Effector memory CD4-positive, alpha-beta T cell (primary cell): Measurements from ENCODE around the gene WIPI1.

Source experiments
- DNase-seq, 3 donors: peaks; one replicate each; pipeline ENCODE4 v3.0.0-alpha.2; 2020
- H3K27ac ChIP-seq: 2 replicates; pipeline ENCODE4 v1.7.0; 2013; ENCODE audit warnings: mild to moderate bottlenecking, low read length, moderate library complexity; ENCODE audit not compliant: insufficient read depth, poor library complexity, severe bottlenecking
- H3K27me3 ChIP-seq: replicated peaks from 2 replicates; pipeline ENCODE4 v1.7.0; 2013; ENCODE audit warnings: mild to moderate bottlenecking, low read length; ENCODE audit not compliant: insufficient read depth, control insufficient read depth, poor library complexity, severe bottlenecking
- H3K36me3 ChIP-seq: 2 replicates; pipeline ENCODE4 v1.7.0; 2013; ENCODE audit warnings: mild to moderate bottlenecking, low read length, moderate library complexity; ENCODE audit not compliant: control insufficient read depth, insufficient read depth
- H3K4me1 ChIP-seq: 2 replicates; pipeline ENCODE4 v1.7.0; 2013; ENCODE audit warnings: low read length, mild to moderate bottlenecking; ENCODE audit not compliant: control insufficient read depth, insufficient read depth, poor library complexity, severe bottlenecking
- H3K4me3 ChIP-seq: 2 replicates; pipeline ENCODE4 v1.7.0; 2013; ENCODE audit warnings: low read length, low read depth, mild to moderate bottlenecking; ENCODE audit not compliant: insufficient read depth, poor library complexity, severe bottlenecking
- H3K9me3 ChIP-seq: 2 replicates; pipeline ENCODE4 v1.7.0; 2013; ENCODE audit warnings: mild to moderate bottlenecking, low read length, moderate library complexity; ENCODE audit not compliant: control insufficient read depth

WIPI1 gene

GRCh38 chr17:68429881-68430280, 27.4 kb downstream of the WIPI1 start:
- H3K36me3 ChIP-seq: peaks cover 22% of the 10 kb centered on the region
- H3K27ac ChIP-seq: no peak overlapping the region
- peaks cover 5% of the 10 kb centered on the region for H3K4me1 ChIP-seq
- no peaks in the 10 kb centered on the region for H3K9me3 ChIP-seq
- no peak for DNase-seq
- no peak overlapping the region for H3K4me3 ChIP-seq
- no peaks in the 10 kb centered on the region for H3K27me3 ChIP-seq

GRCh38 chr17:68428498-68429172, 28.7 kb downstream of the WIPI1 start:
- DNase-seq: no peak
- Histone ChIP-seq H3K27me3 (no peaks in the 10 kb centered on the region), H3K27ac (no peak overlapping the region), H3K4me1 (peaks cover 5% of the 10 kb centered on the region), H3K36me3 (peaks cover 22% of the 10 kb centered on the region), H3K4me3 (no peak overlapping the region), H3K9me3 (no peaks in the 10 kb centered on the region)

GRCh38 chr17:68427575-68427974, 29.7 kb downstream of the WIPI1 start:
- no peak for DNase-seq
- Histone ChIP-seq H3K36me3 (peaks cover 29% of the 10 kb centered on the region), H3K9me3 (no peaks in the 10 kb centered on the region), H3K4me1 (peaks cover 5% of the 10 kb centered on the region), H3K27ac (no peak overlapping the region), H3K4me3 (no peak overlapping the region), H3K27me3 (no peaks in the 10 kb centered on the region)

- no peaks in the 10 kb centered on the region for H3K27me3 ChIP-seq
- peaks cover 34% of the 10 kb centered on the region for H3K36me3 ChIP-seq
- no peaks in the 10 kb centered on the region for H3K9me3 ChIP-seq
- H3K4me3 ChIP-seq: no peak overlapping the region
- DNase-seq: no peak
- H3K4me1 ChIP-seq: no peaks in the 10 kb centered on the region
- H3K27ac ChIP-seq: no peak overlapping the region
These were observed 31.3 kb downstream of the WIPI1 start for GRCh38 chr17:68425979-68426378.

- Histone ChIP-seq H3K36me3 (peaks cover 36% of the 10 kb centered on the region), H3K27me3 (no peaks in the 10 kb centered on the region), H3K27ac (no peak overlapping the region), H3K4me3 (no peak overlapping the region), H3K4me1 (no peaks in the 10 kb centered on the region), H3K9me3 (no peaks in the 10 kb centered on the region)
- DNase-seq: no peak
These were observed 32.4 kb downstream of the WIPI1 start for GRCh38 chr17:68424861-68425260.

- H3K4me3 ChIP-seq: no peak overlapping the region
- peaks cover 36% of the 10 kb centered on the region for H3K36me3 ChIP-seq
- no peaks in the 10 kb centered on the region for H3K27me3 ChIP-seq
- H3K27ac ChIP-seq: no peak overlapping the region
- DNase-seq: no peak
- H3K4me1 ChIP-seq: no peaks in the 10 kb centered on the region
- H3K9me3 ChIP-seq: no peaks in the 10 kb centered on the region
These were observed 33.1 kb downstream of the WIPI1 start for GRCh38 chr17:68424203-68424602.

GRCh38 chr17:68423251-68423650, 34.0 kb downstream of the WIPI1 start:
- Histone ChIP-seq H3K27me3 (no peaks in the 10 kb centered on the region), H3K9me3 (no peaks in the 10 kb centered on the region), H3K27ac (no peak overlapping the region), H3K36me3 (peaks cover 27% of the 10 kb centered on the region), H3K4me3 (no peak overlapping the region), H3K4me1 (no peaks in the 10 kb centered on the region)
- no peak for DNase-seq

- Histone ChIP-seq H3K27ac (no peak overlapping the region), H3K27me3 (no peaks in the 10 kb centered on the region), H3K9me3 (no peaks in the 10 kb centered on the region), H3K36me3 (peaks cover 26% of the 10 kb centered on the region), H3K4me3 (no peak overlapping the region), H3K4me1 (no peaks in the 10 kb centered on the region)
- no peak for DNase-seq
These were observed 34.5 kb downstream of the WIPI1 start for GRCh38 chr17:68422821-68423220.

GRCh38 chr17:68421486-68421885, 35.8 kb downstream of the WIPI1 start:
- no peaks in the 10 kb centered on the region for H3K9me3 ChIP-seq
- H3K36me3 ChIP-seq: peaks cover 26% of the 10 kb centered on the region
- H3K27ac ChIP-seq: no peak overlapping the region
- no peaks in the 10 kb centered on the region for H3K27me3 ChIP-seq
- DNase-seq: no peak
- H3K4me1 ChIP-seq: no peaks in the 10 kb centered on the region
- H3K4me3 ChIP-seq: no peak overlapping the region

- H3K36me3 ChIP-seq: peaks cover 19% of the 10 kb centered on the region
- no peak overlapping the region for H3K27ac ChIP-seq
- H3K4me1 ChIP-seq: no peaks in the 10 kb centered on the region
- no peaks in the 10 kb centered on the region for H3K27me3 ChIP-seq
- no peak for DNase-seq
- H3K9me3 ChIP-seq: peaks cover 3% of the 10 kb centered on the region
- H3K4me3 ChIP-seq: no peak overlapping the region
These were observed 37.2 kb downstream of the WIPI1 start for GRCh38 chr17:68420065-68420464.
